ENCODE measurements around the gene CAMKMT.

DNA sequence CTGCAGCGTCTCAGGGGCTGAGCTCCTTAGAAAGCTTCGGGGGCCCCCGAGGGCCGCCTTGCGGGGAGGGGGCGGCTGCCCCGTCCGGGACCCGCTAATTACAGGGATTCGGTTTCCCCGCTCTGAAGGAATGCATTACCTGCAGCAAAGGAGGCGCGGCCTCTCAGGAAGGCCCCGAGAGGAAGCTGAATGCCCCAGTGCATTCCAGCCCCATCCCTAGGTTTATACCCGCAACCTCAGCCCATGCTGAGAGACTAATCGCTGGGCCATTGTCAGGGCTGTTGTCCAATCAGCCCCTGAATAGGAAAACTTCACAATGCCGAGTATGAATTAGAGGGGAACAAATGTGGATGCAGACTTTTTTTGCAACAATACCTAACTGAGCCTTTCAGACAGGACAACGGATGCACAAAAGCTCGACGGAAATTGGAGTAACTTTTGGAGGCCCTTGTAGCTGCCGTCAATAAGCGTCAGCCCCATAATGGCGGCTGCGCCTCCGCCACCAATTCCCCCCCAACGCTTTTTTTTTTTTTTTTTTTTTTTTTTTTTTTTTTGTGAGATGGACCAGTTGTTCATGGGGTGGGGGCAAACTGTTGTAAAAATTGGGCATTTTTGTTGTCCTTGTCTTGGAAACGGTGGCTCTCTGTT lies 441.2 kb downstream of the CAMKMT start:
- TF ChIP-seq, protein P1, sequence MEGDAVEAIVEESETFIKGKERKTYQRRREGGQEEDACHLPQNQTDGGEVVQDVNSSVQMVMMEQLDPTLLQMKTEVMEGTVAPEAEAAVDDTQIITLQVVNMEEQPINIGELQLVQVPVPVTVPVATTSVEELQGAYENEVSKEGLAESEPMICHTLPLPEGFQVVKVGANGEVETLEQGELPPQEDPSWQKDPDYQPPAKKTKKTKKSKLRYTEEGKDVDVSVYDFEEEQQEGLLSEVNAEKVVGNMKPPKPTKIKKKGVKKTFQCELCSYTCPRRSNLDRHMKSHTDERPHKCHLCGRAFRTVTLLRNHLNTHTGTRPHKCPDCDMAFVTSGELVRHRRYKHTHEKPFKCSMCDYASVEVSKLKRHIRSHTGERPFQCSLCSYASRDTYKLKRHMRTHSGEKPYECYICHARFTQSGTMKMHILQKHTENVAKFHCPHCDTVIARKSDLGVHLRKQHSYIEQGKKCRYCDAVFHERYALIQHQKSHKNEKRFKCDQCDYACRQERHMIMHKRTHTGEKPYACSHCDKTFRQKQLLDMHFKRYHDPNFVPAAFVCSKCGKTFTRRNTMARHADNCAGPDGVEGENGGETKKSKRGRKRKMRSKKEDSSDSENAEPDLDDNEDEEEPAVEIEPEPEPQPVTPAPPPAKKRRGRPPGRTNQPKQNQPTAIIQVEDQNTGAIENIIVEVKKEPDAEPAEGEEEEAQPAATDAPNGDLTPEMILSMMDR (conservative IDR thresholded peaks at IDR 0.05): no peak
- TF ChIP-seq ZFX (IDR thresholded peaks at IDR 0.05): no peak
